Right lung (tissue), 5 donors: ENCODE data around the gene ADK. TPM values are rescaled to one million over a fixed set of nuclear protein-coding genes. Genes with fewer than 3 reads are reported as not detected.
"Not testable (repeated sequence)": the region's sequence is repeated elsewhere in the genome, so short reads cannot be mapped to it uniquely, and the experiment has no call there.

Source experiments
- DNase-seq, 2 donors: peaks; one replicate each; pipeline ENCODE4 v3.0.0-alpha.2; 2013
- polyA plus RNA-seq, 5 donors: library from polyadenylated mRNA; unstranded; fragments of 120-200 nt; gene quantifications; one replicate each; pipeline versions ENCODE4 v1.2.1 to v1.2.3, GENCODE V29; 2013; ENCODE audit warnings: inconsistent platforms in 1 of 5, low replicate concordance in 1 of 5; ENCODE audit not compliant: insufficient read length in 5 of 5, insufficient read depth in 1 of 5

ADK gene
- polyA plus RNA-seq, 5 donors, result 44.0 to 74.0 (median 58.8) TPM

- not testable (repeated sequence) for DNase-seq
Observed at GRCh38 chr10:74138596-74138995, 12.4 kb upstream of the ADK start.

GRCh38 chr10:74139981-74140380, 11.0 kb upstream of the ADK start:
- no peak for DNase-seq

DNA sequence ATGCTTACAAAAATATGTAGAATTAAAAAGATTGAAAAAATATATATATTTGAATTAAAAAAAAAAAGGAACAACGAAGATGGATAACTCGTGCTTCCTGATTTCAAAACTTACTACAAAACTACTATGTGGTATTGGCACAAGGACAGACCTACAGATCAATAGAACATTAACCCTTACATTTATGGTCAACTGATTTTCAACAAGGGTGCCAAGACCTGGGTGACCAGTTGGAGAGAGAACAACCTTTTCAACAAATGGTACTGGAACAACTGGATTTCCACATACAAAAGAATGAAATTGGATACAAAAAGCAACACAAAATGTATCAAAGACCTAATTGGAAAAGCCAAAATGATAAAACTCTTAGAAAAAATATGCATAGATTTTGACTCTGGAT, 10.5 kb upstream of the ADK start:
- DNase-seq, result no peak

GRCh38 chr10:74145133-74145532, 5.9 kb upstream of the ADK start:
- DNase-seq, result no peak

GRCh38 chr10:74146980-74147379, 4.0 kb upstream of the ADK start:
- DNase-seq, result not testable (repeated sequence)

GRCh38 chr10:74150204-74150989, 624 bp upstream of the ADK start, which contains the start of gene AP3M1:
AP3M1 (minus strand) TSS chr10:74150828; CDS start chr10:74138379, 12,449 bp downstream.
- DNase-seq, result no peak

DNA sequence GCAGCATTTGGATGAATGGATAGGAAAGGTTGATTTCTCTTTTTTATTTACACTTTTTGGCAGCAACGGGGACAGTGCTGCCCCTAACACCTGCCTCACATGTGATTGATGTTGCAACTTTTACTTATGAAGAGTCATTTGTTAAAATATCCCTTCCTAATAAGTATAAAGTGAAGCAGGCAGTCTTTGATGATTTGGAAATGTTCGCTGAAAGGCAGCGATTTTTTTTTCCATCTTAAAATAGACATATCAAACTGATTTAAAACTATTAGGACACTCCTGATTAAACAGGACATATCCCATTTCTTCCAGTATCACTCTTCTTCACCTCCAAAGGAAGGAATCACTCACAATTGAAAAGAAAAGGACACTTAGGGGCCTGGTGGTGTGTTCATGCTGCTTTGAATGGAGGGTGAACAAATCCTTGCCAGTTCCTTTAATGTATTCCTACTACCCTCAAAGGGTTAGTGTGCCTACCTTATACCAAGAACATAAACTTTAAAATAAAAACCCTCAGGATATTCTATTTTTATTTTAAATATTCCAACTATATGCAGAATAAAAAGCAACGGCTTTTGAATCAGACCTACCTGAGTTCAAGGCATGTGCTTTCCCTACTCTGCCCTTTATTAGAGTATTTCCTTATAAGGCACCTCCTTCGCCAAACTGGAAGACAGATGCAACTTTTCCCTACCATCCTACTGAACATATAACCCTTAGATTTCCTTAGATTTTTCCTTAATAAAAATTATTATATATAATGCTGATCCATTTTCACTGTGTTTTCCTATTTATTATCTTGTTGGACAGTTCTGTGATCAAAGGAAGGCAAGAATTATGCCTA, 1.1 kb downstream of the ADK start:
- DNase-seq, result no peak

- no peak for DNase-seq
Observed at GRCh38 chr10:74153123-74153522, 2.1 kb downstream of the ADK start.

DNA sequence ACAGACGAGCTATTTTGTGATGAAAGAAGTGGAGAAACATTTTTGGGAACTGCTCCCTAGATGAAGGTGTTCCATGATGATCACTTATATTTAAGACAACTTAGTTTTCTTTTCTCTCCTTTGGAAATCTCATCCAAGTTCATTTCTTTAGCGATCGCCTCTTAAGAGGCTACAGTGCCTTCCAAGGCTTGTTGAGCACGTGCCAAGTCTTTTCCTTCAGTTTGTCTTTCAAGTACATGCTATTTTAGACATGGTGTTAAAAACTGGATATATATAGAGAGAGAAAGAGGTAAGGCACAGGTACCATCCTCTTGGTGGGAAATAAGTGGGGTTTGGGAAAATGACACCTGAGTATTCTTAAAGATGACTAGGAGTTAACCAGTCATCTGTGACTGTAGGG, 2.7 kb downstream of the ADK start:
- no peak for DNase-seq

DNA sequence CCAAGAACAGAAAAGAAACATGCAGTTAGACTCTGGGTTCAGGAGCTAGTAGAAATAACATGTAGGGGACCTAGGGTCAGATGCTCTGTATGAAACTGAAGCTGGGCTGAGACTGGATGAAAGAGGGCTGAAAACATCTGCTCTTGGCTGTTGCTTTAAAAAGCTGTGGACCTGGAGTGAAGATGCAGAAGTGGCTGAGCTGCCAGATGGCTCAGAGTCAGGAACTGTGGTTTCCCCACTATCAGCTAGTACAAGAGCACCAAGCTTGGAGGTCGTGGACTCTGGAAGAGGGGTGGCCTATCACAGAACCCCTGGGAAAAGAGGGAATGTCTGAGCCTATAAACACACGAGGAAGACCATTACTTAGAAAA, 5.9 kb downstream of the ADK start:
- DNase-seq, result no peak

- no peak for DNase-seq
Observed at GRCh38 chr10:74160013-74160412, 9.0 kb downstream of the ADK start.

DNA sequence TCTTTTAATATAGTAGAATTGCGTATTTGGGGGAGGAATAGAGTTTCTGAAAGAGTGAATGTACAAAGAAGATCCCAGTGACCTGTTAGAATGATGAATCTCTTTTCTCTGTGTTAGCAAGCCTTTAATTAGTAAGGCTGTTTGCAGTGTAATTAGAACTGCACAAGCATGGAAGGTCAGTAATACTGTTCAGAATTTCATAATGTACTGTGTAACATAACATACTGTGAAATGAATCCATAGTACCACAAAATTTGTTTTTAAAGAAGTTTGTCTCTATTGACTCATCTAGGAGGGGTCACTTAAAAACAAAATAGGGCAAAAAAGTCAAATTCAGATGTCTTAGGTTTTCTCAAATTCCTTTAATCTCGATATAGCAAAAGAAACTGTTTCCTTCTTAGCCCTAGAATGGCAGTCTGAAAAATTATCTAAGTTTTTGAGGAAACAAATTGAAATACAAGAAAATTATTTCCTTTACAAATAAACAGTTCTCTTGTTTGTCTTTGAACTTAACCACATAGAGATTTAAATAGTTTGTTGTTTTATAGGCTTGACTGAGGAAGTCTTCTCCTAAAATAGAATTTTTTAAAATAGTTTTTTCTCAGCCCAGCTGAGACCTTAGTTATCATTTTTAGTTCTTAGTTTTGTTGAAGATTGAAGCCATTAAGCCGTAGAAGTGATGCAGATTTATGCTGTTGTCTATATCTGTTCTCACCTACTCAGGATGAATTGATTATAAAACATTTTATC, 12.5 kb downstream of the ADK start:
- no peak for DNase-seq

- no peak for DNase-seq
Observed at GRCh38 chr10:74164716-74165529, 13.9 kb downstream of the ADK start.

- no peak for DNase-seq
Observed at GRCh38 chr10:74165530-74165901, 14.5 kb downstream of the ADK start.

GRCh38 chr10:74167443-74167842, 16.4 kb downstream of the ADK start:
- DNase-seq, result no peak

GRCh38 chr10:74171625-74172024, 20.6 kb downstream of the ADK start:
- DNase-seq, result no peak

- DNase-seq, result no peak
Observed at GRCh38 chr10:74174521-74174920, 23.5 kb downstream of the ADK start.

- DNase-seq, result no peak
Observed at GRCh38 chr10:74175510-74176379, 24.7 kb downstream of the ADK start.

DNA sequence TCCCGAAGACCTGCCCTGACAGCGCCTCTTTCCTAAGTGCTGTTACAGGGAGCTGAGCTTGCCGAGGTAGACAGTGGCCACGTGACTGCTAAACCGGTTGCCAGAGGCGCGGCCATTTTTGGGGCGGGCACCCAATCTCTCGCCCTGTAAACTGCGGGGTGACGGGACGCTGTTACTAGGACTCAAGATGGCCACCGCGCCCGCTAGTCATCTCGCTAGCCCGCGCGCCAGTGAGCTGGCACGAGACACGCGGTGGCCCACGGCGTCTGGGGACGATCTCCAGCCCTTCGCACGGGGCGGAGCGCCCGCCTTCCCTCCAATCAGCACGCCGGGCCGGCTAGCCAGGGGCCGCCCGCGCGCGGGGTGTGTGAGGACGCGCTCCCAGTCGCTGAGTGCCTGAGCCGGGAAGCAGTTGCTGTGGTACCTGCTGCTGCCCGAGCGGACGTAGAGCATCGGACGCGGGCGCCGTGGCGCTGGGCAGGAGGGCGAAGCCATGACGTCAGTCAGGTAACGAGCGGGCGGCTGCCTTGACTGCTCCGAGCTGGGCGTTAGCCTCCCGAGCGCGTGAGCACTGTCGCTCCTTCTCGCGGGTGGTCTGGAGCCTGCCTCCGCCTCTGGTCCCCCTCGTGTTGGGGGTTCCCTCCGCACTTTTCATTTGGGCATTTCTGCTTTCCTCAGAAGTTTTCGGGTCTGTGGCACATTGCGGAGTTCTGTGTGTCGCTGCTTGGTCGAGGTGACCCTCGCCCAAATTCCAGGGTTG, 25.5 kb downstream of the ADK start:
- peak; percentile 87 to 88 for DNase-seq
